Stimulated activated CD4-positive, alpha-beta T cell treated with anti-CD3 and anti-CD28 coated beads, Interleukin-4, amount 100 ng/mL, for 48 hours (primary cell): Measurements from ENCODE around the gene CKS2.

Experiments used
- DNase-seq, 2 donors: peaks; one replicate each; pipeline ENCODE4 v3.0.0-alpha.2; 2020; ENCODE audit warnings: low read depth in 2 of 2

Gene CKS2

GRCh38 chr9:89350988-89351557 is 40.1 kb downstream of the CKS2 start:
- DNase-seq, result no peak

GRCh38 chr9:89351584-89352300 is 40.7 kb downstream of the CKS2 start:
- no peak for DNase-seq

- no peak for DNase-seq
These were observed 41.5 kb downstream of the CKS2 start for GRCh38 chr9:89352451-89352850.

- DNase-seq, result no peak
These were observed 42.1 kb downstream of the CKS2 start for GRCh38 chr9:89352874-89353649.

- no peak for DNase-seq
These were observed 43.0 kb downstream of the CKS2 start for GRCh38 chr9:89353989-89354388.

GRCh38 chr9:89354471-89354870 is 43.5 kb downstream of the CKS2 start:
- no peak for DNase-seq

GRCh38 chr9:89356782-89357181 is 45.8 kb downstream of the CKS2 start:
- no peak for DNase-seq

GRCh38 chr9:89357331-89358197 is 46.6 kb downstream of the CKS2 start:
- DNase-seq, result no peak

GRCh38 chr9:89358376-89358916 is 47.5 kb downstream of the CKS2 start:
- DNase-seq, result no peak

GRCh38 chr9:89358985-89359384 is 48.0 kb downstream of the CKS2 start:
- no peak for DNase-seq

GRCh38 chr9:89359751-89360261 is 48.8 kb downstream of the CKS2 start:
- no peak for DNase-seq

GRCh38 chr9:89360465-89360864 is 49.5 kb downstream of the CKS2 start:
- no peak for DNase-seq

GRCh38 chr9:89361031-89361430 is 50.0 kb downstream of the CKS2 start:
- DNase-seq, result no peak

- DNase-seq, result no peak
These were observed 51.0 kb downstream of the CKS2 start for GRCh38 chr9:89361816-89362646.

- DNase-seq, result no peak
These were observed 51.8 kb downstream of the CKS2 start for GRCh38 chr9:89362647-89363310.

- no peak for DNase-seq
These were observed 52.3 kb downstream of the CKS2 start for GRCh38 chr9:89363311-89363670.

GRCh38 chr9:89363921-89364665 is 53.1 kb downstream of the CKS2 start:
- DNase-seq, result no peak

GRCh38 chr9:89364666-89365531 is 53.9 kb downstream of the CKS2 start:
- no peak for DNase-seq
